Activated B cell treated with CpG ODN at 0.5 μM for 24 hours (primary cell): ENCODE results near the gene UHRF1. TPM values are rescaled to one million over a fixed set of nuclear protein-coding genes. Genes with fewer than 3 reads are reported as not detected.

Source experiments
- ATAC-seq: fragments of 200-7000 bp; cut with Tn5 transposase; one replicate; pipeline ENCODE4 v1.10.0; 2021; ENCODE audit warnings: low read depth, mild to moderate bottlenecking, moderate library complexity
- CTCF ChIA-PET: fragments of 350-600 bp; sonication (Branson Sonifier 250); formaldehyde crosslinking; loops from one replicate; lab custom pipeline; 2021; ENCODE audit warnings: antibody characterized with exemption; lab: Charles Lee
- POLR2A ChIA-PET: fragments of 350-600 bp; sonication (Branson Sonifier 250); formaldehyde crosslinking; loops from one replicate; lab custom pipeline; 2021; ENCODE audit warnings: antibody characterized with exemption; lab: Charles Lee
- DNase-seq: peaks from one replicate; pipeline ENCODE4 v3.0.0; 2022
- H3K27ac Mint-ChIP-seq: one replicate; pipeline ENCODE4 v1.8.0; 2020; ENCODE audit warnings: mixed read lengths
- H3K27me3 Mint-ChIP-seq: one replicate; pipeline ENCODE4 v1.8.0; 2021; ENCODE audit warnings: mixed read lengths
- H3K36me3 Mint-ChIP-seq: one replicate; pipeline ENCODE4 v1.8.0; 2021; ENCODE audit warnings: low read depth, mixed read lengths
- H3K4me1 Mint-ChIP-seq: one replicate; pipeline ENCODE4 v1.8.0; 2021; ENCODE audit warnings: mixed read lengths
- H3K4me3 Mint-ChIP-seq: one replicate; pipeline ENCODE4 v1.8.0; 2020; ENCODE audit warnings: mild to moderate bottlenecking, mixed read lengths
- H3K9me3 Mint-ChIP-seq: one replicate; pipeline ENCODE4 v1.8.0; 2020; ENCODE audit warnings: mixed read lengths
- intact Hi-C: fragments of 100-400 bp; cut with micrococcal nuclease; formaldehyde crosslinking; loops from one replicate; pipeline ENCODE4 v1.15.1; 2024
- total RNA-seq: library from RNA; stranded (reverse); gene quantifications from 2 replicates; pipeline ENCODE4 v1.2.3, GENCODE V29; 2022
- TF ChIP-seq, protein P1 (sequence below): fragments of 200-600 bp; IDR thresholded peaks from one replicate; pipeline ENCODE4 v1.8.0; 2022; ENCODE audit warnings: antibody characterized with exemption, mild to moderate bottlenecking

The UHRF1 gene
- total RNA-seq, 1 donor from 2014 or later, result 7.8 TPM

DNA sequence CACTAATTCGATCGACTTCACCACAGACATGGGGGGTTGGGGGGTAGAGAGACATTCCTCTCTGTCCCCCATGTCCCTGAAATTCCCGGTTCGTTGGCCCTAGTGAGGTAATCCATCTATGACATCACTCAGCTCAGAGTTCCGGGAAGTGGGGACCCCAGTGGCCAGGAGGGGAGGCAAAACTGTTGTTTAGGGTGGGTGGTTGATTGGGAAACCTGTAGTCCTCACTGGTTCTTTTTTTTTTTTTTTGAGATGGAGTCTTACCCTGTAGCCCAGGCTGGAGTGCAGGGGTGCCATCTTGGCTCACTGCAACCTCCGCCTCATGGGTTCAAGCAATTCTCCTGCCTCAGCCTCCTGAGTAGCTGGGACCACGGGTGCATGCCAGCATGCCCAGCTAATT lies 6.5 kb upstream of the UHRF1 start, which contains the start of gene ARRDC5:
TSS of gene ARRDC5 (minus strand) at position 101 of the 400 bp plus-strand sequence. CDS start at position 30, 71 bp downstream.
- DNase-seq (no peak), ATAC-seq (no peak)
- intact Hi-C loops, result no loop called here
- TF ChIP-seq, protein P1, sequence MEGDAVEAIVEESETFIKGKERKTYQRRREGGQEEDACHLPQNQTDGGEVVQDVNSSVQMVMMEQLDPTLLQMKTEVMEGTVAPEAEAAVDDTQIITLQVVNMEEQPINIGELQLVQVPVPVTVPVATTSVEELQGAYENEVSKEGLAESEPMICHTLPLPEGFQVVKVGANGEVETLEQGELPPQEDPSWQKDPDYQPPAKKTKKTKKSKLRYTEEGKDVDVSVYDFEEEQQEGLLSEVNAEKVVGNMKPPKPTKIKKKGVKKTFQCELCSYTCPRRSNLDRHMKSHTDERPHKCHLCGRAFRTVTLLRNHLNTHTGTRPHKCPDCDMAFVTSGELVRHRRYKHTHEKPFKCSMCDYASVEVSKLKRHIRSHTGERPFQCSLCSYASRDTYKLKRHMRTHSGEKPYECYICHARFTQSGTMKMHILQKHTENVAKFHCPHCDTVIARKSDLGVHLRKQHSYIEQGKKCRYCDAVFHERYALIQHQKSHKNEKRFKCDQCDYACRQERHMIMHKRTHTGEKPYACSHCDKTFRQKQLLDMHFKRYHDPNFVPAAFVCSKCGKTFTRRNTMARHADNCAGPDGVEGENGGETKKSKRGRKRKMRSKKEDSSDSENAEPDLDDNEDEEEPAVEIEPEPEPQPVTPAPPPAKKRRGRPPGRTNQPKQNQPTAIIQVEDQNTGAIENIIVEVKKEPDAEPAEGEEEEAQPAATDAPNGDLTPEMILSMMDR, result no peak
- ChIA-PET CTCF (interaction anchor here (1.2 kb wide), 1 partner anchor 8 kb away, joined by 4 read pairs; no protein-coding TSS in a partner anchor), POLR2A (no interaction called here)
- no peak within 1 kb of the TSS for H3K4me3 Mint-ChIP-seq
- H3K27ac Mint-ChIP-seq, result no peak within 1 kb of the TSS
- no peaks in the 10 kb centered on the region for H3K4me1 Mint-ChIP-seq
- no peaks in the 10 kb centered on the region for H3K27me3 Mint-ChIP-seq
- H3K9me3 Mint-ChIP-seq, result no peaks in the 10 kb centered on the region
- H3K36me3 Mint-ChIP-seq, result peaks cover 2% of the 10 kb centered on the region

DNA sequence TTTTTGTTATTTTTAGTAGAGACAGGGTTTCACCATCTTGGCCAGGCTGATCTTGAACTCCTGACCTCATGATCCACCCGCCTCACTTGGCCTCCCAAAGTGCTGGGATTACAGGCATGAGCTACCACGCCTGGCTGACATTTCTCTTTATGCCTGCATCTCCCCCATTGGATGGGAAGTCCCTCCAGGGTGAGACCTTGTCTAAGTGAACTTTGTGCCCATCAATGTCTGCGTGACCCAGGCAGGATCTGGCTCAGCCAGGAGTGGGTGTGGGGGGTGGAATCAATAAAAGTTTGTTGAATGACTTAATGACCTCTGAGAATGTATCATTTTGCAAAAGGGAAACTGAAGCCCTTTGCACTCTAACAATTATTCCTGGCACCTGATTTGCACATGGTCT lies 4.8 kb upstream of the UHRF1 start:
- Mint-ChIP-seq H3K4me1 (peaks cover 9% of the 10 kb centered on the region), H3K27ac (no peak overlapping the region), H3K4me3 (no peak overlapping the region), H3K9me3 (no peaks in the 10 kb centered on the region), H3K27me3 (no peaks in the 10 kb centered on the region), H3K36me3 (no peaks in the 10 kb centered on the region)
- ATAC-seq (no peak), DNase-seq (no peak)
- TF ChIP-seq, protein P1, result no peak
- intact Hi-C loops, result no loop called here
- ChIA-PET CTCF (no interaction called here), POLR2A (interaction anchor here (0.6 kb wide), 1 partner anchor 22 kb away, joined by 4 read pairs; no protein-coding TSS in a partner anchor)

DNA sequence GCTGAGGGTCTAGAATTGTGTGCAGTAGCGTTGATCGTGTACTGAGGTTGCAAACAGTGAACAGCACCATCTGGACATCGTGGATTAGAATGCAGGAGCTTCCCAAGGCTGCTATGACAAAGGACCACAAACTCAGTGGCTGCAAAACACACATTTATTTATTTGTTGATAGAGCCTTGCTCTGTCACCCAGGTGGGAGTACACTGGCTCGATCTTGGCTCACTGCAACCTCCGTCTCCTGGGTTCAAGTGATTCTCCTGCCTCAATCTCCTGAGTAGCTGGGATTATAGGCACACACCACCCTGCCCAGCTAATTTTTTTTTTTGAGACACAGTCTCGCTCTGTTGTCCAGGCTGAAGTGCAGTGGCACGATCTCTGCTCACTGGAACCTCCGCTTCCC lies 2.3 kb upstream of the UHRF1 start:
- Mint-ChIP-seq H3K27me3 (no peaks in the 10 kb centered on the region), H3K36me3 (no peaks in the 10 kb centered on the region), H3K27ac (no peak overlapping the region), H3K9me3 (no peaks in the 10 kb centered on the region), H3K4me1 (peaks cover 25% of the 10 kb centered on the region), H3K4me3 (no peak overlapping the region)
- ChIA-PET CTCF (no interaction called here), POLR2A (no interaction called here)
- DNase-seq, result no peak
- ATAC-seq, result no peak
- TF ChIP-seq, protein P1, result no peak
- intact Hi-C loops, result no loop called here

DNA sequence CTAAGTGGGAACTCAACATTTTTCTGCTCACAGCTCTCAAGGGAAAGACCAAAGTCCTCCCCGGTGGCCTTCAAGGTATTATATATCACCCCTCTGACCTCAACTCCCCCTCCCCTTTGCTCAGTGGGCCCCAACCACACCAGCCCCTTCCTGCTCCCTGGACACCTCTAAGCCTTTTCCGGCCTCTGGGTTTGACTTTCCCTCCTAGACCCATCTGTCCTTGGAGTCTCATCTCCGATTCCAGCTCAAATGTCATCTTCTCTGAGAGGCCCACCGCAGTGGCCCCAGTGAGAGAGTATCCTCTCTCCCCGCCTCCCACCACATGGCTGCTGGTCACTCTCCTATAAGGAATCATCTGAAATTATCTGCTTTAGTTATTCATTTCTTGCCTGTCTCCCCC lies 941 bp upstream of the UHRF1 start:
- intact Hi-C loops, result no loop called here
- ATAC-seq (no peak), DNase-seq (no peak)
- H3K27me3 Mint-ChIP-seq, result no peaks in the 10 kb centered on the region
- ChIA-PET CTCF (no interaction called here), POLR2A (interaction anchor here (0.6 to 1.2 kb wide), 3 partner anchors 25 to 184 kb away, joined by 3 to 9 read pairs (median 4); partner anchors contain the start of gene DPP9)
- peaks cover 39% of the 10 kb centered on the region for H3K4me1 Mint-ChIP-seq
- no peak overlapping the region for H3K27ac Mint-ChIP-seq
- H3K36me3 Mint-ChIP-seq, result no peaks in the 10 kb centered on the region
- peak overlapping the region; percentile 46 for H3K4me3 Mint-ChIP-seq
- TF ChIP-seq, protein P1, result no peak
- H3K9me3 Mint-ChIP-seq, result no peaks in the 10 kb centered on the region

DNA sequence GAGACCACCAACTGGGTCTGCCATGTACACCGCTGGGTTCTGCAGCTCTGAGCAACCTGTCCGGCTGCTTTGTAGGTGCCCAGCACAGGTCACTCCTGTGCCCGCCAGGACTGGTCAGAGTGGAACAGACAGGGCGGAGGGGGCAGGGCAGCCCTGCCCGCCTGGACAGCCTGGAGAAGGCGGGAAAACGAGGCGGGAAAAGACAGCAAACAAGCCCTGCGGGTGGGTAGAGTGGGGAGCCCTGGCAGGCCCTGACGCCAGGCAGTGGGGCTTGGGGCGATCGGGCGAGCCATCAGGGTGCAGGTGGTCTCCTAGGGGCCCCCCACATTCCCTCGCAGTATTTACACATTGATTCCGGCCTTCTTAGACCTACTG lies 533 bp upstream of the UHRF1 start:
- H3K9me3 Mint-ChIP-seq, result no peaks in the 10 kb centered on the region
- CTCF ChIA-PET, result no interaction called here
- ATAC-seq, result no peak
- no peak for DNase-seq
- TF ChIP-seq, protein P1, result no peak
- no peaks in the 10 kb centered on the region for H3K27me3 Mint-ChIP-seq
- peaks cover 43% of the 10 kb centered on the region for H3K4me1 Mint-ChIP-seq
- H3K36me3 Mint-ChIP-seq, result no peaks in the 10 kb centered on the region
- intact Hi-C loops, result no loop called here
- POLR2A ChIA-PET, result interaction anchor here (1.2 kb wide), 1 partner anchor 185 kb away, joined by 4 read pairs; the partner anchor contains the start of gene DPP9
- H3K4me3 Mint-ChIP-seq, result peak overlapping the region; percentile 46
- no peak overlapping the region for H3K27ac Mint-ChIP-seq
